K562 treated with DMSO at 1 percent for 24 hours (cell line): ENCODE data around the gene ZGLP1. TPM values are rescaled to one million over a fixed set of nuclear protein-coding genes. Genes with fewer than 3 reads are reported as not detected.

Source experiments
- total RNA-seq: library from RNA; unstranded; fragments of 300-600 nt; gene quantifications from 2 replicates; pipeline ENCODE4 v1.2.3, GENCODE V29; 2022; ENCODE audit warnings: low read depth; ENCODE audit not compliant: insufficient read depth

ZGLP1 gene
- 5.2 and 5.9 TPM in 2 replicates for total RNA-seq

GRCh38 chr19:10309423-10309822, at the start of gene ZGLP1:
ZGLP1 (minus strand) TSS chr19:10309815.

GRCh38 chr19:10339380-10339960, 29.9 kb upstream of the ZGLP1 start, which contains the start of gene ICAM3:
ICAM3 (minus strand) TSS chr19:10339624; CDS start chr19:10339614, 10 bp downstream.

DNA sequence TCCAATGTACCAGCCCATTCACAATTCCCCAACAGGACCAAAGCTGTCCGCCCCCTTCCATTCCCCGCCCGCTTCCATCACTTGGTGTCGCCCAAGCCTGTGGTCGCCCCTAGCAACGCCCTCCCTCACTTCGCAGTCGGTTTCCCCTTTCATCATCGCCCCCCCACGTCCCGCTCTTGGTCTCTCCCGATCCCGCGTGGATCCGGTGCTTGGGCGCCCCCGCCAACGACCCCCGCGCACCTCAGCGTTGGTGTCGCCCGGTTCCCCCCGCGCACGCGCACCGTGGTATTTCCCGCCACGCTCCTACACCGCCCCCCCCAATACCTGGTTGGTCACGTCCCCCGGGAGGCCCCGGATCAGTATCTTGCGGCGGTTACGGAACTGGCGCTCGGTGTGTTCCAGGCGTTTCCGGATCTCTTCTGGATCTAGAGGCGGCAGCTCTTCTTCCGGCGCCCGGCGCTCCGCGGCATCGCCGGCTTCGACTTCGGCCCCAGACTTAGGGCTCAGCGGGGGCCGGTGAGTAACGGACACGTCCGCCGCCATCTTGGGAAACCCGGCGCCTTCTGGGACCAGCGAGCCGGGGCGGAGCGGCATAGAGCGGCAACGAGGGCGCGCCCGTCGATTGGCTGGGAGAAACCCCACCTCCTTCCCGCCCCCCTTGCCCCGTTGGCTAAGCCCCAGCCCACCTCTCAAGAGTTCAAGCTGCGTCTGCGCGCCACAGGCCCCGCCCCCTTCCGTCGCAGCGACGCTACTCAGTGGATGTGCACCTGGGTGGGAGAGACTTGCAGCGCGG, 23.5 kb upstream of the ZGLP1 start, which contains the start of gene RAVER1:
RAVER1 (minus strand) TSS at position 565 of the 793 bp plus-strand sequence; CDS start at position 543, 22 bp downstream.

GRCh38 chr19:10315335-10316214, 6.0 kb upstream of the ZGLP1 start, which contains the start of gene FDX2:
FDX2 (minus strand) TSS chr19:10316015; CDS start chr19:10315996, 19 bp downstream.

GRCh38 chr19:10289836-10290356, 19.7 kb downstream of the ZGLP1 start, which contains the start of gene ICAM5:
ICAM5 (plus strand) TSS chr19:10289952; CDS start chr19:10290044, 92 bp downstream.

GRCh38 chr19:10286803-10287737, 22.5 kb downstream of the ZGLP1 start, which contains the start of gene ICAM4:
ICAM4 (plus strand) TSS chr19:10286955; CDS start chr19:10287013, 58 bp downstream.

GRCh38 chr19:10270616-10271394, 38.8 kb downstream of the ZGLP1 start, which contains the start of gene ICAM1:
ICAM1 (plus strand) TSS chr19:10271120; CDS start chr19:10271160, 40 bp downstream.

Other genes with a start within 250 kb of the ZGLP1 start
- 28.1 and 30.5 TPM in 2 replicates for gene SHFL, start 223.5 kb downstream of the ZGLP1 start, total RNA-seq
- 0.24 and 2.3 TPM in 2 replicates for gene ANGPTL6, start 207.1 kb downstream of the ZGLP1 start, total RNA-seq
- 30.8 and 36.2 TPM in 2 replicates for gene PPAN, start 203.5 kb downstream of the ZGLP1 start, total RNA-seq
- gene P2RY11, start 198.1 kb downstream of the ZGLP1 start, total RNA-seq, result 7.5 and 7.7 TPM in 2 replicates
- gene EIF3G, start 189.9 kb downstream of the ZGLP1 start, total RNA-seq, result 382 and 411 TPM in 2 replicates
- 170 and 174 TPM in 2 replicates for gene DNMT1, start 114.9 kb downstream of the ZGLP1 start, total RNA-seq
- 2.0 and 2.9 TPM in 2 replicates for gene S1PR2, start 78.5 kb downstream of the ZGLP1 start, total RNA-seq
- 140 and 159 TPM in 2 replicates for gene MRPL4, start 57.6 kb downstream of the ZGLP1 start, total RNA-seq
- 174 and 177 TPM in 2 replicates for gene ICAM1, start 38.7 kb downstream of the ZGLP1 start, total RNA-seq
- gene ICAM4, start 22.9 kb downstream of the ZGLP1 start, total RNA-seq, result 107 and 108 TPM in 2 replicates
- gene ICAM5, start 19.9 kb downstream of the ZGLP1 start, total RNA-seq, result 28.4 and 31.1 TPM in 2 replicates
- 44.7 and 46.0 TPM in 2 replicates for gene FDX2, start 6.2 kb upstream of the ZGLP1 start, total RNA-seq
- 86.7 and 87.5 TPM in 2 replicates for gene RAVER1, start 23.7 kb upstream of the ZGLP1 start, total RNA-seq
- 7.8 and 11.4 TPM in 2 replicates for gene ICAM3, start 29.8 kb upstream of the ZGLP1 start, total RNA-seq
- gene TYK2, start 70.8 kb upstream of the ZGLP1 start, total RNA-seq, result 147 and 169 TPM in 2 replicates
- gene CDC37, start 93.7 kb upstream of the ZGLP1 start, total RNA-seq, result 291 and 297 TPM in 2 replicates
- 18.6 and 20.1 TPM in 2 replicates for gene PDE4A, start 110.7 kb upstream of the ZGLP1 start, total RNA-seq
- 94.3 and 110 TPM in 2 replicates for gene KEAP1, start 193.5 kb upstream of the ZGLP1 start, total RNA-seq
- gene S1PR5, start 207.6 kb upstream of the ZGLP1 start, total RNA-seq, result 0.29 and 0.52 TPM in 2 replicates
- gene ATG4D, start 234.1 kb upstream of the ZGLP1 start, total RNA-seq, result 75.1 and 87.3 TPM in 2 replicates